Astrocyte of the cerebellum (primary cell): ENCODE data around the gene PRSS57.

Source experiments
- DNase-seq: peaks from one replicate; pipeline ENCODE4 v3.0.0-alpha.2; 2011; ENCODE audit warnings: low read depth
- H3K4me3 ChIP-seq: 2 replicates; pipeline ENCODE4 v1.5.1; 2011; ENCODE audit warnings: mild to moderate bottlenecking, low read depth, low read length, moderate library complexity
- CTCF ChIP-seq: IDR thresholded peaks from 2 replicates; pipeline ENCODE4 v1.5.1; 2012; ENCODE audit warnings: low read length, low read depth, moderate library complexity, mild to moderate bottlenecking; ENCODE audit errors: missing control alignments
- in situ Hi-C: cut with HindIII; loops from 2 replicates; pipeline ENCODE4 v1.10.0; 2017; ENCODE audit warnings: low sequenced_read_pairs

Gene PRSS57

GRCh38 chr19:738509-739128 is 43.4 kb upstream of the PRSS57 start:
- H3K4me3 ChIP-seq: no peak overlapping the region
- TF ChIP-seq CTCF: no peak
- in situ Hi-C loops: no loop called here

GRCh38 chr19:737591-738093 is 42.4 kb upstream of the PRSS57 start:
- TF ChIP-seq CTCF: peak; percentile 66
- H3K4me3 ChIP-seq: no peak overlapping the region
- DNase-seq: no peak
- in situ Hi-C loops: no loop called here

More at GRCh38 chr19:738509-739128, 43.4 kb upstream of the PRSS57 start:
- DNase-seq: no peak

- TF ChIP-seq CTCF: no peak
- H3K4me3 ChIP-seq: no peak overlapping the region
- no peak for DNase-seq
- in situ Hi-C loops: no loop called here
Measured at GRCh38 chr19:736125-736524, 40.9 kb upstream of the PRSS57 start.

GRCh38 chr19:734716-735115 is 39.5 kb upstream of the PRSS57 start:
- TF ChIP-seq CTCF: no peak
- in situ Hi-C loops: no loop called here
- no peak overlapping the region for H3K4me3 ChIP-seq
- DNase-seq: no peak

- DNase-seq: no peak
- no peak for TF ChIP-seq CTCF
- H3K4me3 ChIP-seq: no peak overlapping the region
- in situ Hi-C loops: no loop called here
Measured at GRCh38 chr19:732148-733069, 37.2 kb upstream of the PRSS57 start.

GRCh38 chr19:731000-731399 is 35.7 kb upstream of the PRSS57 start:
- H3K4me3 ChIP-seq: no peak overlapping the region
- in situ Hi-C loops: no loop called here
- no peak for DNase-seq
- TF ChIP-seq CTCF: no peak
